ENCODE data around the gene FLT1.

Gene FLT1

GRCh38 chr13:28466151-28466550, 28.8 kb downstream of the FLT1 start:
- Histone ChIP-seq H3K36me3 (ENCODE audit: control insufficient read depth in 2 of 2, insufficient read depth in 1 of 2, low read length in 2 of 2) (peaks cover 0 to 19% of the 10 kb centered on the region in 2 experiments; a peak in 1 of 3 replicates), H3K4me3 (ENCODE audit: low read depth, low read length) (no peak overlapping the region), H3K4me1 (ENCODE audit: control insufficient read depth, insufficient read depth, low read length) (peaks cover 10% of the 10 kb centered on the region), H3K27ac (ENCODE audit: extremely low read depth, low read depth, low read length) (no peak overlapping the region), H3K9me3 (ENCODE audit: control insufficient read depth, insufficient read depth, low read depth, low read length) (no peaks in the 10 kb centered on the region)
- TF ChIP-seq ZNF830 (tag by site-specific recombination; IDR thresholded peaks at IDR 0.05; ENCODE audit: low read depth) (no peak), ZFP3 (tag by site-specific recombination; IDR thresholded peaks at IDR 0.05; ENCODE audit: low read depth) (no peak), FEZF1 (tag by site-specific recombination; IDR thresholded peaks at IDR 0.05) (no peak), ZNF530 (tag by site-specific recombination; IDR thresholded peaks at IDR 0.05; ENCODE audit: low read depth) (no peak), ZNF350 (tag by site-specific recombination; IDR thresholded peaks at IDR 0.05) (no peak), ZNF610 (tag by site-specific recombination; IDR thresholded peaks at IDR 0.05; ENCODE audit: borderline replicate concordance) (no peak), ZNF148 (tag by site-specific recombination; IDR thresholded peaks at IDR 0.05; ENCODE audit: borderline replicate concordance) (no peak), SCRT2 (tag by site-specific recombination; IDR thresholded peaks at IDR 0.05) (no peak), KLF9 (tag by site-specific recombination; IDR thresholded peaks at IDR 0.05; ENCODE audit: low read depth) (no peak), ZNF324 (tag by site-specific recombination; IDR thresholded peaks at IDR 0.05) (no peak), ZNF558 (tag by site-specific recombination; IDR thresholded peaks at IDR 0.05) (no peak), ZNF555 (tag by site-specific recombination; conservative IDR thresholded peaks at IDR 0.05) (no peak), MZF1 (tag by site-specific recombination; IDR thresholded peaks at IDR 0.05; ENCODE audit: borderline replicate concordance) (no peak), ZNF518A (tag by site-specific recombination; conservative IDR thresholded peaks at IDR 0.05; ENCODE audit: low read depth) (no peak), ZBTB17 (tag by site-specific recombination; IDR thresholded peaks at IDR 0.05) (no peak), ZNF843 (tag by site-specific recombination; IDR thresholded peaks at IDR 0.05) (no peak)
- TF ChIP-seq, protein P1, sequence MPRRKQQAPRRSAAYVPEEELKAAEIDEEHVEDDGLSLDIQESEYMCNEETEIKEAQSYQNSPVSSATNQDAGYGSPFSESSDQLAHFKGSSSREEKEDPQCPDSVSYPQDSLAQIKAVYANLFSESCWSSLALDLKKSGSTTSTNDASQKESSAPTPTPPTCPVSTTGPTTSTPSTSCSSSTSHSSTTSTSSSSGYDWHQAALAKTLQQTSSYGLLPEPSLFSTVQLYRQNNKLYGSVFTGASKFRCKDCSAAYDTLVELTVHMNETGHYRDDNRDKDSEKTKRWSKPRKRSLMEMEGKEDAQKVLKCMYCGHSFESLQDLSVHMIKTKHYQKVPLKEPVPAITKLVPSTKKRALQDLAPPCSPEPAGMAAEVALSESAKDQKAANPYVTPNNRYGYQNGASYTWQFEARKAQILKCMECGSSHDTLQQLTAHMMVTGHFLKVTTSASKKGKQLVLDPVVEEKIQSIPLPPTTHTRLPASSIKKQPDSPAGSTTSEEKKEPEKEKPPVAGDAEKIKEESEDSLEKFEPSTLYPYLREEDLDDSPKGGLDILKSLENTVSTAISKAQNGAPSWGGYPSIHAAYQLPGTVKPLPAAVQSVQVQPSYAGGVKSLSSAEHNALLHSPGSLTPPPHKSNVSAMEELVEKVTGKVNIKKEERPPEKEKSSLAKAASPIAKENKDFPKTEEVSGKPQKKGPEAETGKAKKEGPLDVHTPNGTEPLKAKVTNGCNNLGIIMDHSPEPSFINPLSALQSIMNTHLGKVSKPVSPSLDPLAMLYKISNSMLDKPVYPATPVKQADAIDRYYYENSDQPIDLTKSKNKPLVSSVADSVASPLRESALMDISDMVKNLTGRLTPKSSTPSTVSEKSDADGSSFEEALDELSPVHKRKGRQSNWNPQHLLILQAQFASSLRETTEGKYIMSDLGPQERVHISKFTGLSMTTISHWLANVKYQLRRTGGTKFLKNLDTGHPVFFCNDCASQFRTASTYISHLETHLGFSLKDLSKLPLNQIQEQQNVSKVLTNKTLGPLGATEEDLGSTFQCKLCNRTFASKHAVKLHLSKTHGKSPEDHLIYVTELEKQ (tag by site-specific recombination; IDR thresholded peaks at IDR 0.05; ENCODE audit: borderline replicate concordance): no peak
- CTCF ChIA-PET: no interaction called here
- POLR2A ChIA-PET: no interaction called here
